ENCODE measurements around the gene FHAD1.

DNA sequence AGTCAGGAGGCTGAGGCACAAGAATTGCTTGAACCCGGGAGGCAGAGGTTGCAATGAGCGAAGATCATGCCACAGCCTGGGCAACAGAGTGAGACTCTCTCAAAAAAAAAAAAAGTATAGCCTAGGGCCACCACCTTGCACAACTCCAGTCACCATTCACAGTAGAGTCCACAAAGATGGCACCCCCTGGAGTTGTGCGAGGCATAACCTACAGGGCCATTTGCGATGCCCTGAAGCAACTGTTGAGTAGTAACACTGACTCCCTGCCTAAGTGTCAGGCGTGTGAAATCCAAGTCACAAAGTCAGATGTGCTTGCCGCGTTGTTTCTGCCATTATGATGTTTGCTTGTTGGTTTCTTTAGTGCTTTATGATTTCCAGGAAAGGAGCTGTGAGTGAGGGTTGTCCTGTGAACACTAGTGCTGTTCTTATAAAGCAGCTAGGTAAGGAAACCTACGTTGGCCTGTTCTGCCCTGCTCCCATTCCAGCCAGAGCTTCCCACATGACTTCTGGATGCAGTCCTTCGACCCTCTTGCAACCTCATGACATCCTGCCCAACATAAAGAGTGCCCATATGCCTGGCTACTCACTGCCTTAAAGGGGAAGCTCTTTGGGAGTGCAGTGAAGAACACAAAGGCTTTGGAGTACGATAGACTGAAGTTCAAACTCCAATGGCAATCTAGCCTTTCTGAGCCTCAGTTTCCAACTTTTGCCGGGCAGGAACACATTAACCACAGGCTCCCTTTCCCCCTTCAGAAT is 29.8 kb downstream of the FHAD1 start:
- TF ChIP-seq CTCF (IDR thresholded peaks at IDR 0.05; ENCODE audit: low read length) (no peak), EZH2 (optimal IDR thresholded peaks at IDR 0.05; ENCODE audit: low read depth, low read length) (no peak), EZH2phosphoT487 (IDR thresholded peaks at IDR 0.05; ENCODE audit: low read length) (no peak)

All from MM.1S (cell line).